GM13977 (cell line): Measurements from ENCODE around the gene ASB6.

Experiments
- DNase-seq: peaks from one replicate; pipeline ENCODE4 v3.0.0; 2012; ENCODE audit warnings: low spot score
- CTCF ChIP-seq: IDR thresholded peaks from 2 replicates; pipeline ENCODE4 v1.5.1; 2012; ENCODE audit warnings: mild to moderate bottlenecking, control low read depth; ENCODE audit not compliant: insufficient read depth; ENCODE audit errors: extremely low read depth, missing control alignments
- in situ Hi-C: fragments of 300-500 bp; cut with MboI; formaldehyde crosslinking; loops from one replicate; pipeline ENCODE4 v1.12.0; 2022; ENCODE audit warnings: low sequenced_read_pairs, low pct_unique_long_range_greater_than_20kb, mixed read lengths, inconsistent platforms; ENCODE audit not compliant: unreplicated experiment

Gene ASB6, protein sequence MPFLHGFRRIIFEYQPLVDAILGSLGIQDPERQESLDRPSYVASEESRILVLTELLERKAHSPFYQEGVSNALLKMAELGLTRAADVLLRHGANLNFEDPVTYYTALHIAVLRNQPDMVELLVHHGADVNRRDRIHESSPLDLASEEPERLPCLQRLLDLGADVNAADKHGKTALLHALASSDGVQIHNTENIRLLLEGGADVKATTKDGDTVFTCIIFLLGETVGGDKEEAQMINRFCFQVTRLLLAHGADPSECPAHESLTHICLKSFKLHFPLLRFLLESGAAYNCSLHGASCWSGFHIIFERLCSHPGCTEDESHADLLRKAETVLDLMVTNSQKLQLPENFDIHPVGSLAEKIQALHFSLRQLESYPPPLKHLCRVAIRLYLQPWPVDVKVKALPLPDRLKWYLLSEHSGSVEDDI

GRCh38 chr9:129641750-129642585 is at the start of gene ASB6:
TSS of gene ASB6 (minus strand) at chr9:129642151. CDS start at chr9:129641999, 152 bp downstream.
- in situ Hi-C loops, result no loop called here
- peak; percentile 73 for TF ChIP-seq CTCF
- DNase-seq, result peak; percentile 100

DNA sequence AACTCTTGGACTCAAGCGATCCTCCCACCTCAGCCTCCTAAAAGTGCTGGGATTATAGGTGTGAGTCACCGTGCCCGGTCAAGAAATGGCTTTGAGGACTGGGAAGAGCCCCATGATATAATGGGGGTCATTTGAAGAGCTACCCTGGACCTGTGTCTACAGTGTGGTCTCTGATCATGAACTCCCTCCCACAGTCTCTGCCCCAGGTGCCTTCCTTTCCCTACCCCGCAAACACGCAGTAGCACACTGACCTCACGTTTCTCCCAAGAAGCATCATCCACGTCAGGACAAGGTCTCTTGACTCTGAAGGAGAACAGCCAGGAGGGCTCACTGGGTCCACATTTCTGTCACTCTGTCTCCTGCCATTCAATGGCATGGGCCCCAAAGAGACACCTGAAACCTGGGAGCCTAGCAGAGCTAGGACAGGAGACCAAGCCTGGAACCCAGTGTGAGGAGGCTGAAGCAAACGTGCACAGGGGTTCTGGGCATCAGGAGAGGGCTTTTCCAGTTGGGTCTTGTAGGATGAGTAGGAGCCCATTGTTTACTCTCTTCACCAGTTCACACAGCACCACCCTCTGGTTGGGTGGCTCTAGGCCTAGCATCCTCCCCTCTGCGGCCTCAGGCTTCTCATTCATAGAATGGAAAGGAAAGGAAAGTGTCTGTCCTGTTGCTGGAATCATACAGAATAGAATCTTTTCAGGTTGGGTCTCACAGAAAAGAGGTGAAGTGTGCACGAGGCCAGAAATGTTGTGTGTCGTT is 46.5 kb upstream of the ASB6 start:
- no peak for DNase-seq
- in situ Hi-C loops, result no loop called here
- TF ChIP-seq CTCF, result no peak

GRCh38 chr9:129687391-129687790 is 45.4 kb upstream of the ASB6 start:
- no peak for TF ChIP-seq CTCF
- in situ Hi-C loops, result no loop called here
- no peak for DNase-seq

GRCh38 chr9:129686736-129687135 is 44.8 kb upstream of the ASB6 start:
- no peak for DNase-seq
- no peak for TF ChIP-seq CTCF
- in situ Hi-C loops, result no loop called here

DNA sequence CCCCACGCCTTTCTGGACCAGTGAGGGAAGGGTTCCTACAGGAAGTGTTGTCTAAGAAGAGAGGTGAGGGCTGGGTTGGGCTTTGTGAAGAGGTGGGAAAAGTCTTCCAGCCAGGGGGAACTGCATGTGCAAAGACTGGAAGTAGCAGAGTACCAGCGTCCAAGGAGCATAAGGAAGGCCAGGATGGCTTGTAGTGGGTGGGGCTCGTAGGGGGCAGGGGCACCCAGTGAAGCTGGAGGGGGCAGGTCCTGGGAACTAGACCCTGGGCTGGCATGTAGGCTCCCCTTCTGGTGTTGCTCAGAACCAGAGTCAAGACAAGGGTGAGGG is 43.9 kb upstream of the ASB6 start:
- in situ Hi-C loops, result no loop called here
- no peak for TF ChIP-seq CTCF

GRCh38 chr9:129685220-129685932 is 43.4 kb upstream of the ASB6 start:
- no peak for DNase-seq
- in situ Hi-C loops, result no loop called here
- TF ChIP-seq CTCF, result no peak

More for the DNA sequence above, 43.9 kb upstream of the ASB6 start:
- DNase-seq, result no peak
